ENCODE data around the gene UBASH3A.

UBASH3A gene

GRCh38 chr21:42424914-42425541, 21.3 kb downstream of the UBASH3A start:
- Histone ChIP-seq H3K36me3 (no peaks in the 10 kb centered on the region), H3K4me1 (no peaks in the 10 kb centered on the region), H3K9me3 (no peaks in the 10 kb centered on the region), H3K4me3 (ENCODE audit: low read depth, low read length) (no peak overlapping the region), H3K27me3 (peaks cover 41% of the 10 kb centered on the region)
- TF ChIP-seq CTCF (IDR thresholded peaks at IDR 0.05; ENCODE audit: low read depth, low read length) = no peak
- DNase-seq = no peak

- Histone ChIP-seq H3K27me3 (peaks cover 38% of the 10 kb centered on the region), H3K36me3 (no peaks in the 10 kb centered on the region), H3K9me3 (no peaks in the 10 kb centered on the region), H3K4me1 (no peaks in the 10 kb centered on the region), H3K4me3 (ENCODE audit: low read depth, low read length) (no peak overlapping the region)
- TF ChIP-seq CTCF (IDR thresholded peaks at IDR 0.05; ENCODE audit: low read depth, low read length) = no peak
- DNase-seq = no peak
These were observed 21.9 kb downstream of the UBASH3A start for GRCh38 chr21:42425591-42425990.

- Histone ChIP-seq H3K9me3 (no peaks in the 10 kb centered on the region), H3K27me3 (peaks cover 30% of the 10 kb centered on the region), H3K36me3 (no peaks in the 10 kb centered on the region), H3K4me3 (ENCODE audit: low read depth, low read length) (no peak overlapping the region), H3K4me1 (no peaks in the 10 kb centered on the region)
- DNase-seq = no peak
- TF ChIP-seq CTCF (IDR thresholded peaks at IDR 0.05; ENCODE audit: low read depth, low read length) = no peak
These were observed 22.7 kb downstream of the UBASH3A start for GRCh38 chr21:42426424-42426823.

GRCh38 chr21:42426876-42427480, 23.3 kb downstream of the UBASH3A start:
- Histone ChIP-seq H3K4me3 (ENCODE audit: low read depth, low read length) (no peak overlapping the region), H3K27me3 (peaks cover 26% of the 10 kb centered on the region), H3K4me1 (no peaks in the 10 kb centered on the region), H3K9me3 (no peaks in the 10 kb centered on the region), H3K36me3 (no peaks in the 10 kb centered on the region)
- DNase-seq = no peak
- no peak for TF ChIP-seq CTCF (IDR thresholded peaks at IDR 0.05; ENCODE audit: low read depth, low read length)

GRCh38 chr21:42427809-42428419, 24.2 kb downstream of the UBASH3A start:
- H3K4me1 ChIP-seq = no peaks in the 10 kb centered on the region
- no peak for TF ChIP-seq CTCF (IDR thresholded peaks at IDR 0.05; ENCODE audit: low read depth, low read length)
- peaks cover 19% of the 10 kb centered on the region for H3K27me3 ChIP-seq
- H3K9me3 ChIP-seq = no peaks in the 10 kb centered on the region
- H3K4me3 ChIP-seq (ENCODE audit: low read depth, low read length) = no peak overlapping the region
- no peaks in the 10 kb centered on the region for H3K36me3 ChIP-seq
- no peak for DNase-seq

- no peak for DNase-seq
- no peak overlapping the region for H3K4me3 ChIP-seq (ENCODE audit: low read depth, low read length)
- H3K9me3 ChIP-seq = no peaks in the 10 kb centered on the region
- H3K27me3 ChIP-seq = peaks cover 8% of the 10 kb centered on the region
- no peaks in the 10 kb centered on the region for H3K4me1 ChIP-seq
- no peak for TF ChIP-seq CTCF (IDR thresholded peaks at IDR 0.05; ENCODE audit: low read depth, low read length)
- no peaks in the 10 kb centered on the region for H3K36me3 ChIP-seq
These were observed 25.3 kb downstream of the UBASH3A start for GRCh38 chr21:42429021-42429420.

Data from BE2C (cell line).